Right lobe of liver (tissue), 6 donors: Measurements from ENCODE around the gene ANK2. TPM values are rescaled to one million over a fixed set of nuclear protein-coding genes. Genes with fewer than 3 reads are reported as not detected.
"Not testable (repeated sequence)": the region's sequence is repeated elsewhere in the genome, so short reads cannot be mapped to it uniquely, and the experiment has no call there.

Experiments used
- ATAC-seq, 4 donors: fragments of 200-7000 bp; cut with Tn5 transposase; one replicate each; pipeline ENCODE4 v1.9.1; 2020; ENCODE audit warnings: mild to moderate bottlenecking in 4 of 4, moderate library complexity in 4 of 4
- DNase-seq, 3 donors: peaks; one replicate each; pipeline ENCODE4 v3.0.0-alpha.2; 2020
- H3K27ac ChIP-seq, 3 donors: fragments of 200-600 bp; one replicate each; pipeline ENCODE4 v1.8.0; 2022
- H3K27me3 ChIP-seq, 2 donors: fragments of 200-600 bp; one replicate each; pipeline ENCODE4 v1.8.0; 2022
- H3K36me3 ChIP-seq, 4 donors: fragments of 200-600 bp; sonication (generic) in 1 of 4; one replicate each; pipeline versions ENCODE4 v1.5.1 to v1.8.0; 2017 to 2022; ENCODE audit warnings: control low read depth in 1 of 4
- H3K4me1 ChIP-seq, 4 donors: fragments of 200-600 bp; sonication (generic) in 1 of 4; one replicate each; pipeline versions ENCODE4 v1.5.1 to v1.8.0; 2017 to 2022; ENCODE audit warnings: control low read depth in 1 of 4
- H3K4me3 ChIP-seq, 3 donors: fragments of 200-600 bp; one replicate each; pipeline ENCODE4 v1.8.0; 2022
- H3K9me3 ChIP-seq, 4 donors: fragments of 200-600 bp; sonication (generic) in 1 of 4; one replicate each; pipeline versions ENCODE4 v1.5.1 to v1.8.0; 2017 to 2022; ENCODE audit warnings: control low read depth in 1 of 4
- POLR2A ChIP-seq: fragments of 450-650 bp; IDR thresholded peaks from one replicate; pipeline ENCODE4 v1.6.1; 2017; ENCODE audit warnings: antibody characterized with exemption, mild to moderate bottlenecking
- WGBS: methylation state at CpG from one replicate; pipeline ENCODE4 v1.1.6; 2018; ENCODE audit warnings: low coverage, low lambda C conversion rate; ENCODE audit not compliant: insufficient coverage; ENCODE audit errors: missing lambda C conversion rate; 5-methylcytosine and 5-hydroxymethylcytosine counted together
- intact Hi-C, 2 donors: fragments of 100-400 bp; cut with DNase I; formaldehyde crosslinking; loops; one replicate each; pipeline versions ENCODE4 v1.11.2 to v1.14.1; 2022
- total RNA-seq, 6 experiments: library from RNA; depleted of rRNA in 2 of 6; stranded (reverse); fragments of >200 nt in 2 of 6; fragmentation: NEBNext Ultra II Directional in 3 of 6; extraction: Animal tissue kit (Norgen Biotek cat#: 25700) in 3 of 6; gene quantifications; one replicate each; pipeline versions ENCODE4 v1.1.0 to v1.2.4, GENCODE V29; 2016 to 2023
- TF ChIP-seq, protein P1 (sequence below), 4 donors: fragments of 200-600 bp in 3 of 4; fragments of 450-650 bp in 1 of 4; IDR thresholded peaks; one replicate each; pipeline versions ENCODE4 v1.5.1 to v1.8.0; 2016 to 2022; ENCODE audit warnings: antibody characterized with exemption in 4 of 4, mild to moderate bottlenecking in 2 of 4
- donor health status: DM: no; HTN: yes; CAD: no.
- donor health status: DM: no; HTN: no; CAD: no.
- donor health status: DM: no; HTN: no; CAD: no.
- donor health status: DM: no; HTN: yes; CAD: no.
- donor health status: DM: no; HTN: yes; CAD: no.

The ANK2 gene
- total RNA-seq, 6 experiments from 2014 or later: 0.61 to 1.7 (median 1.1) TPM

DNA sequence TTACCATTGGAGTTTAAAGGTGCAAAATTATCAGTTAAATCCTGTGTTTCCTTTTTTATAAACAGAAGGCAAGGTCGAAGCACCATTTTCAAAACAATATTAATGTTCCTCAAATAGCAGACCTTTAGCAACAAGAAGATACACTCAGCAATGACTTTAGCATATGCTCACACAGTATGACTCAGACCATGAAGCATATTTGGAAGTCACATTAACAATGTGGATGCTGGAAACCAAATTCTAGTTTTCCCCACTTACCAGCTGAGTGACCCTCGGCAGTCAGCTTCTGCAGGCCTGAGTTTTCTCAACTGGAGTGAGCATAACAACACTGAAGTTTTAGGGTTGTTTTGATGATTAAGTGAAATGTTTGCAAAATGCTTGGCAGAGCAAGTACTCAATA is 130.5 kb downstream of the ANK2 start:
- TF ChIP-seq, protein P1, sequence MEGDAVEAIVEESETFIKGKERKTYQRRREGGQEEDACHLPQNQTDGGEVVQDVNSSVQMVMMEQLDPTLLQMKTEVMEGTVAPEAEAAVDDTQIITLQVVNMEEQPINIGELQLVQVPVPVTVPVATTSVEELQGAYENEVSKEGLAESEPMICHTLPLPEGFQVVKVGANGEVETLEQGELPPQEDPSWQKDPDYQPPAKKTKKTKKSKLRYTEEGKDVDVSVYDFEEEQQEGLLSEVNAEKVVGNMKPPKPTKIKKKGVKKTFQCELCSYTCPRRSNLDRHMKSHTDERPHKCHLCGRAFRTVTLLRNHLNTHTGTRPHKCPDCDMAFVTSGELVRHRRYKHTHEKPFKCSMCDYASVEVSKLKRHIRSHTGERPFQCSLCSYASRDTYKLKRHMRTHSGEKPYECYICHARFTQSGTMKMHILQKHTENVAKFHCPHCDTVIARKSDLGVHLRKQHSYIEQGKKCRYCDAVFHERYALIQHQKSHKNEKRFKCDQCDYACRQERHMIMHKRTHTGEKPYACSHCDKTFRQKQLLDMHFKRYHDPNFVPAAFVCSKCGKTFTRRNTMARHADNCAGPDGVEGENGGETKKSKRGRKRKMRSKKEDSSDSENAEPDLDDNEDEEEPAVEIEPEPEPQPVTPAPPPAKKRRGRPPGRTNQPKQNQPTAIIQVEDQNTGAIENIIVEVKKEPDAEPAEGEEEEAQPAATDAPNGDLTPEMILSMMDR (IDR thresholded peaks at IDR 0.05): no peak
- no peak for TF ChIP-seq POLR2A
- intact Hi-C loops: no loop called here
- no peak overlapping the region for H3K4me3 ChIP-seq
- H3K4me1 ChIP-seq: no peaks in the 10 kb centered on the region
- no peak overlapping the region for H3K27ac ChIP-seq
- H3K9me3 ChIP-seq: no peaks in the 10 kb centered on the region
- H3K36me3 ChIP-seq: no peaks in the 10 kb centered on the region
- WGBS: 64% methylated on average over 2 of the region's 2 CpGs
- DNase-seq (no peak), ATAC-seq (no peak)
- H3K27me3 ChIP-seq: no peaks in the 10 kb centered on the region

DNA sequence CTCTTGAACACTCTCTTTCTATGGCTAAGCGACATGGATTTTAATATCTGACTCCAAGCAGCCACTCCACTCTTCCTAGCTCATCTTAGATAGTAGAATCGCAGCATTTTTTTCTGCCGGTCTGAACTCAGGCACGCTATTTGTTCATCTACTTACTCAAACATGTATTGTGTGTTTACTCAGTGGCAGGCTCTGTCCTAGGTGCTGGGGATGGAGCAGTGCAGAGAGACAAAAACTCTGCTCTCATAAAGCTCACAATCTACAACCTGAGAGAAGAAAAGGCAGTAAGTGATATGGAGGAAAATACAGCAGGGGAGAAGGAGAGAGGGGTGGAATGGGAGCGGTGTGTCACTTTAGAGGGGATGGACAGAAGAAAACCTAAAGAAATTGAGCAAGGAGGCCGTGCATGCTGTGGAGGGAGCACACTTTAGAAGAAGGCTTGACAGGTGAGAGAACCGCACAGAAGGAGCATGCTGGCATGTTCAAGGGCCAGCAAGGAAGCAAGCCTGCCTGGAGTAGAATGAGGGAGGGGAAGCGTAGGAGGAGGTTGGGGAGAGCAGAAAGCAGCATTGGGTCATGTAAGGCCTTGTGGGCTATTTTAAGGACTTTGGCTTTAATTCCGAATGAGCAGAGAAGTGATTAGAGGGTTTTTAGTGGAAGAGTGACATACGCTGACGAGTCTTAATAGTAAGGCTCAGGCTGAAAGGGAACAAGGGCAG is 132.0 kb downstream of the ANK2 start:
- Histone ChIP-seq H3K27me3 (no peaks in the 10 kb centered on the region), H3K4me3 (no peak overlapping the region), H3K36me3 (no peaks in the 10 kb centered on the region), H3K4me1 (no peaks in the 10 kb centered on the region), H3K9me3 (no peaks in the 10 kb centered on the region), H3K27ac (no peak overlapping the region)
- peak; percentile 82 to 88 (median 84) for ATAC-seq
- no peak for DNase-seq
- WGBS: 48% methylated on average over 11 of the region's 11 CpGs
- intact Hi-C loops: no loop called here
- TF ChIP-seq, protein P1 (IDR thresholded peaks at IDR 0.05): no peak
- TF ChIP-seq POLR2A: no peak

DNA sequence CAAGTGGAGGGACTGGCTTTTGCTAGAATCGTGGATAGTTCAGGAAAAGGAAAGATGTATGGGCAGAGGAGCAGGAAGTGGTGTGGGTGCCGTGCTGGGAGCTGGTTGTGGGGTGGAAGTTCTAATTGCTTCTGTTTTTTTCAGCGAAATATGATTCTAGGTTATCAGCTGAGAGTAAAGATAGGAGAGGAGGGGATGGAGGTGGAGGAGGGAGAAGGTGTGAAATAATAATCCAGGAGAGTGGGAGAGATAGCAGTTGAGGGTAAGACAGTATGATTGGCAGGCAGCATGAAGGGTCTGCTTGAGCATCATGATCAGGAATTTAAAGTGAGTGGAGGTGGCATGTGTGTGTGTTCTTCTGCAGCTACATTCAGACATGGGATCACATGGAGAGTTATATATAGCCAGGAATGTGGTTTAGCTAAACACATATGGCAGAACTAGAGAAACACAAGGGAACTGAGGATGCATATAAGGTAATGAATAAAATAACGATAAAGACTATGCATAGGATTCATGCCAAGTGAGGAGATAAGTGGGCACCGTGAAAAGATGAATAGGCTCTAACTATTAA is 133.7 kb downstream of the ANK2 start:
- no peaks in the 10 kb centered on the region for H3K4me1 ChIP-seq
- ATAC-seq (no peak), DNase-seq (no peak)
- WGBS: 40% methylated on average over 5 of the region's 5 CpGs
- H3K9me3 ChIP-seq: no peaks in the 10 kb centered on the region
- no peak overlapping the region for H3K4me3 ChIP-seq
- H3K27ac ChIP-seq: no peak overlapping the region
- no peaks in the 10 kb centered on the region for H3K27me3 ChIP-seq
- H3K36me3 ChIP-seq: no peaks in the 10 kb centered on the region
- TF ChIP-seq, protein P1 (IDR thresholded peaks at IDR 0.05): no peak
- no peak for TF ChIP-seq POLR2A
- intact Hi-C loops: no loop called here

DNA sequence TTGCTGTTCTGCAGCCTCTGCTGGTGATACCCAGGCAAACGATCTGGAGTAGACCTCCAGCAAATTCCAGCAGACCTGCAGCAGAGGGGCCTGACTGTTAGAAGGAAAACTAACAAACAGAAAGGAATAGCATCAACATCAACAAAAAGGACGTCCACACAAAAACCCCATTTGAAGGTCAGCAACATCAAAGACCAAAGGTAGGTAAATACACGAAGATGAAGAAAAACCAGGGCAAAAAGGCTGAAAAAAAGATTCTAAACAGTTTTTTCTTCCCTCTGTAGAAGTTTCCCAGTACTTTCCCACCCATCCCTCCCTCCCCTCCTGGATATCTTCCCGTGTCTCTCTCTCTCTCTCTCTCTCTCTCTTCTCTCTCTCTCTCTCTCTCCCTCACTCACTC is 136.8 kb downstream of the ANK2 start:
- ATAC-seq, H3K9me3 ChIP-seq, DNase-seq, H3K4me3 ChIP-seq, H3K4me1 ChIP-seq, H3K36me3 ChIP-seq, intact Hi-C loops, H3K27ac ChIP-seq, H3K27me3 ChIP-seq: not testable (repeated sequence)
- WGBS: 29% methylated on average over 4 of the region's 4 CpGs

DNA sequence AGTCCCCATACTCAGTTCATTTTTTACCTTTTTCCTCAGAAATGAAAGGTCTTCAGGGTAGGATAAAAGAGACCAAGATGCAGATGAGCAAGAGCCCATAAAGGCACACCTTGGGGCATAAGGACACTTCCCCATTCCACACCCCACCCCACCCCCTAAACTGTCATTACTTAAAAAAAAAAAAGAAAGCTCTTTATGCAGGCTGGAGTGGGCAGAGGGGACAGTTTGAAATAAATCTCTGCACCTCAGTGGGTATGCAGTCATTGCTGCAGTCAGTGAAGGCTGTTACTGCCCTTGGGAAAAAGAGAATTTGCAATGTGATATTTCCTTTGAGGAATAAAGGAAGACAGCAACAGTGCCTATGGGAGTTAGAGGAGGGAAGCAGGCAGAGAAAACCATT is 137.5 kb downstream of the ANK2 start:
- Histone ChIP-seq H3K4me3 (no peak overlapping the region), H3K4me1 (no peaks in the 10 kb centered on the region), H3K9me3 (no peaks in the 10 kb centered on the region), H3K27ac (no peak overlapping the region), H3K36me3 (no peaks in the 10 kb centered on the region), H3K27me3 (no peaks in the 10 kb centered on the region)
- intact Hi-C loops: no loop called here
- TF ChIP-seq, protein P1 (IDR thresholded peaks at IDR 0.05): no peak
- TF ChIP-seq POLR2A: no peak
- ATAC-seq (no peak), DNase-seq (no peak)
